Breast epithelium (tissue), 4 donors: ENCODE measurements around the gene RPL13. TPM values are rescaled to one million over a fixed set of nuclear protein-coding genes. Genes with fewer than 3 reads are reported as not detected.

Experiments used
- DNase-seq, 2 donors: peaks; one replicate each; pipeline ENCODE4 v3.0.0-alpha.2; 2019; ENCODE audit warnings: low spot score in 2 of 2
- H3K27ac ChIP-seq, 2 donors: fragments of 200-600 bp; sonication (generic) in 1 of 2; one replicate each; pipeline ENCODE4 v1.5.1; 2016 to 2019; ENCODE audit warnings: mild to moderate bottlenecking in 1 of 2
- H3K27me3 ChIP-seq, 2 donors: fragments of 200-600 bp; sonication (generic) in 1 of 2; one replicate each; pipeline versions ENCODE4 v1.5.1 to v1.6.0; 2017 to 2019; ENCODE audit warnings: control low read depth in 1 of 2, mild to moderate bottlenecking in 1 of 2
- H3K36me3 ChIP-seq: fragments of 200-600 bp; one replicate; pipeline ENCODE4 v1.5.1; 2019
- H3K4me1 ChIP-seq, 2 donors: fragments of 200-600 bp; sonication (generic); one replicate each; pipeline ENCODE4 v1.5.1; 2016 to 2019; ENCODE audit warnings: control low read depth in 1 of 2
- H3K4me3 ChIP-seq, 3 donors: fragments of 200-600 bp; sonication (generic); 1 replicate in 2 of 3; 2 replicates in 1 of 3; pipeline ENCODE4 v1.5.1; 2016 to 2019; ENCODE audit warnings: mild to moderate bottlenecking in 3 of 3, moderate library complexity in 2 of 3
- H3K9me3 ChIP-seq, 2 donors: fragments of 200-600 bp; sonication (generic) in 1 of 2; one replicate each; pipeline ENCODE4 v1.5.1; 2016 to 2019; ENCODE audit warnings: control low read depth in 1 of 2
- CTCF ChIP-seq, 3 donors: fragments of 450-650 bp; IDR thresholded peaks; one replicate each; pipeline ENCODE4 v1.5.1; 2016 to 2017; ENCODE audit warnings: antibody characterized with exemption in 3 of 3, mild to moderate bottlenecking in 3 of 3, moderate library complexity in 3 of 3
- POLR2A ChIP-seq: fragments of 450-650 bp; IDR thresholded peaks from one replicate; pipeline ENCODE4 v1.6.1; 2016; ENCODE audit warnings: antibody characterized with exemption, mild to moderate bottlenecking, moderate library complexity
- POLR2AphosphoS5 ChIP-seq, 3 donors: sonication (generic); formaldehyde crosslinking; IDR thresholded peaks; one replicate each; pipeline ENCODE4 v1.6.1; 2017; ENCODE audit warnings: antibody characterized with exemption in 3 of 3
- intact Hi-C: fragments of 100-400 bp; cut with DNase I; formaldehyde crosslinking; loops from one replicate; pipeline ENCODE4 v1.15.1; 2023; ENCODE audit warnings: low total_unique reads
- total RNA-seq, 3 donors: library from RNA; depleted of rRNA; stranded (reverse); fragments of >200 nt; gene quantifications; one replicate each; pipeline ENCODE4 v1.1.0, GENCODE V29; 2016

Gene RPL13
- total RNA-seq, 3 donors from 2014 or later: 5,075 to 6,295 (median 5,484) TPM

DNA sequence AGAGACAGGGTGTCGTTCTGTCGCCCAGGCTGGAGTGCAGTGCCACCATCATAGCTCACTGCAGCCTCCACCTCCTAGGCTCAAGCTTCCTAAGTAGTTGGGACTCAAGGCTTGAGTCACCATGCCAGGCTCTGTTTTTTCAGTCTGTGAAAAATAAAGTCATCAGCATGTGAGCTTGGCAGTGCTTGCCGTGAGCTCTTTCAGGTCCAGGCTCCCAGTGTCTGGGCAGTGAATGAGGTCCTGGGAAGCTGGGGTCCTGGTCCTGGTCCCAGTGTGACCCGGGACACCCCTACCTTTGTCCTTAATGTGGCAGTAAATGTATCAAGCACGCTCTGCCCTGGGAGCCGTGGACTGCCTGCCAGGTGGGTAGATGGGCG lies 22.9 kb upstream of the RPL13 start:
- H3K27me3 ChIP-seq: no peaks in the 10 kb centered on the region
- intact Hi-C loops: no loop called here
- no peak overlapping the region for H3K27ac ChIP-seq
- H3K9me3 ChIP-seq: no peaks in the 10 kb centered on the region
- no peak overlapping the region for H3K4me3 ChIP-seq
- no peaks in the 10 kb centered on the region for H3K4me1 ChIP-seq
- no peak for TF ChIP-seq POLR2AphosphoS5 (IDR thresholded peaks at IDR 0.05)
- TF ChIP-seq CTCF (IDR thresholded peaks at IDR 0.05): no peak
- H3K36me3 ChIP-seq: peaks cover 4% of the 10 kb centered on the region
- no peak for DNase-seq

DNA sequence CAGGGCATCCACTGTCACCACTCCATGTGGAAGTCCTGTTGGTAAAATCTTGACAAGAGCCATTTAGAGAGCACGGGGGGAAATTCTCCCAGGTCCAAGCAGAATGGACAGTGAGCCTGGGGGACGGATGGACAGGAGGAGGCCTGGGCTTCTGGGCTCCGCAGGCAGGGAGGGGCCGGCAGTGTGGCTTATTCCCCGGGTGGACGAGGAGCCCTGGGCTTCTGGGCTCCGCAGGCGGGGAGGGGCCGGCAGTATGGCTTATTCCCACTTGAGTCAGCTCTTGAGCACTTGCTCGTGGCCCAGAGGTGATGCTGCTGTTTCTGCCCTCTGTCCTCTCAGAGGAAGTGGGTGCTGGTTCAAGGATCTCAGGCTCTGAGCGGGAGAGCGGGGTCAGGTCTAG lies 22.2 kb upstream of the RPL13 start:
- Histone ChIP-seq H3K4me1 (no peaks in the 10 kb centered on the region), H3K36me3 (peaks cover 4% of the 10 kb centered on the region), H3K4me3 (no peak overlapping the region), H3K9me3 (no peaks in the 10 kb centered on the region), H3K27ac (no peak overlapping the region), H3K27me3 (no peaks in the 10 kb centered on the region)
- TF ChIP-seq POLR2A (no peak), POLR2AphosphoS5 (IDR thresholded peaks at IDR 0.05) (no peak), CTCF (IDR thresholded peaks at IDR 0.05) (no peak)
- DNase-seq: no peak
- intact Hi-C loops: no loop called here

DNA sequence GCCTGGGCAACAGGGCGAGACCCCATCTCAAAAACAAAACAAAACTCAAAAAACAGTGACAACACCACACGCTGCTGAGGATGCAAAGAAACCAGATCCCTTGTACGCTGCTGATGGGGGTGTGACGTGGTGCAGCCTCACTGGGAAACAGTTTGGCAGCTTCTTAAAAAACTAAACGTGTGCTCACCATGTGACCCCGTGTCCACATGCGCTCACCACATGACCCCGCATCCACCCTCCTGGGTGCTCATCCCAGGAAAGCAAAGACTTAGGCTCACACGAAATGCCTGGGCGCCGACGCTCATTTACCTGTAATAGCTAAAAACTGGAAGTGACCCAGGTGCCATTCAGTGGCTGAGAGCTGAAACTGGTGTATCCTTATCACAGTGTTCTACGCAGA lies 19.9 kb upstream of the RPL13 start:
- no peaks in the 10 kb centered on the region for H3K4me1 ChIP-seq
- H3K36me3 ChIP-seq: peaks cover 9% of the 10 kb centered on the region
- no peaks in the 10 kb centered on the region for H3K9me3 ChIP-seq
- H3K4me3 ChIP-seq: no peak overlapping the region
- DNase-seq: no peak
- intact Hi-C loops: no loop called here
- TF ChIP-seq POLR2AphosphoS5 (IDR thresholded peaks at IDR 0.05) (no peak), POLR2A (no peak), CTCF (IDR thresholded peaks at IDR 0.05) (no peak)
- H3K27me3 ChIP-seq: no peaks in the 10 kb centered on the region
- H3K27ac ChIP-seq: no peak overlapping the region

- Histone ChIP-seq H3K36me3 (peaks cover 13% of the 10 kb centered on the region), H3K4me3 (no peak overlapping the region), H3K27me3 (no peaks in the 10 kb centered on the region), H3K27ac (no peak overlapping the region), H3K9me3 (no peaks in the 10 kb centered on the region), H3K4me1 (no peaks in the 10 kb centered on the region)
- TF ChIP-seq POLR2AphosphoS5 (IDR thresholded peaks at IDR 0.05) (no peak), CTCF (IDR thresholded peaks at IDR 0.05) (no peak)
- intact Hi-C loops: no loop called here
- DNase-seq: no peak
Observed at GRCh38 chr16:89541792-89542191, 18.7 kb upstream of the RPL13 start.

- no peak for DNase-seq
- H3K36me3 ChIP-seq: peaks cover 21% of the 10 kb centered on the region
- H3K4me3 ChIP-seq: no peak overlapping the region
Observed at GRCh38 chr16:89544113-89544512, 16.4 kb upstream of the RPL13 start.

More at GRCh38 chr16:89544113-89544512, 16.4 kb upstream of the RPL13 start:
- Histone ChIP-seq H3K9me3 (no peaks in the 10 kb centered on the region), H3K27me3 (no peaks in the 10 kb centered on the region), H3K27ac (no peak overlapping the region), H3K4me1 (no peaks in the 10 kb centered on the region)
- TF ChIP-seq POLR2A: no peak
- no peak for TF ChIP-seq POLR2AphosphoS5 (IDR thresholded peaks at IDR 0.05)
- TF ChIP-seq CTCF (IDR thresholded peaks at IDR 0.05): no peak
- intact Hi-C loops: no loop called here
